Measurements from ENCODE around the gene LCNL1.

- TF ChIP-seq NBN (conservative IDR thresholded peaks at IDR 0.05) (no peak), CTCF (CRISPR knock-in tag; IDR thresholded peaks at IDR 0.05) (no peak), TCF7L2 (IDR thresholded peaks at IDR 0.05; ENCODE audit: low read depth, low read length) (no peak), ZNF501 (CRISPR knock-in tag; IDR thresholded peaks at IDR 0.05) (no peak)
These were observed 43.3 kb upstream of the LCNL1 start for GRCh38 chr9:136939431-136939995.
